PC-3 (cell line): ENCODE data around the gene FSIP1. TPM values are rescaled to one million over a fixed set of nuclear protein-coding genes. Genes with fewer than 3 reads are reported as not detected.

ENCODE experiments used
- ATAC-seq: fragments of 200-7000 bp; cut with Tn5 transposase; 2 replicates; pipeline ENCODE4 v1.9.1; 2020; ENCODE audit warnings: mild to moderate bottlenecking, moderate library complexity
- BruUV-seq: library from RNA; stranded (reverse); fragments of 400-500 nt; replicated peaks from 2 replicates; lab custom pipeline; 2021; lab: Mats Ljungman, UMichigan
- CTCF ChIA-PET: fragments of 300-600 bp; sonication (Branson Sonifier 250); formaldehyde crosslinking; loops from one replicate; lab custom pipeline; 2022; ENCODE audit warnings: antibody characterized with exemption; lab: Charles Lee
- POLR2A ChIA-PET: fragments of 300-600 bp; sonication (Branson Sonifier 250); formaldehyde crosslinking; loops from one replicate; lab custom pipeline; 2022; ENCODE audit warnings: antibody characterized with exemption; ENCODE audit not compliant: unreplicated experiment; lab: Charles Lee
- DNase-seq: peaks from one replicate; pipeline ENCODE4 v3.0.0-alpha.2; 2015
- H2AFZ ChIP-seq: fragments of 300-600 bp; sonication (generic); 2 replicates; pipeline ENCODE4 v1.6.0; 2016; ENCODE audit warnings: antibody characterized with exemption, low read length
- H3F3A ChIP-seq: fragments of 300-600 bp; sonication (generic); one replicate; pipeline ENCODE4 v1.6.0; 2017; ENCODE audit warnings: antibody characterized with exemption, low read length, control low read depth, mild to moderate bottlenecking; ENCODE audit not compliant: unreplicated experiment
- H3K27ac ChIP-seq: fragments of 300-600 bp; sonication (generic); 2 replicates; pipeline ENCODE4 v1.5.1; 2016; ENCODE audit warnings: mild to moderate bottlenecking, low read length
- H3K27me3 ChIP-seq: fragments of 300-600 bp; sonication (generic); 2 replicates; pipeline ENCODE4 v1.6.1; 2016; ENCODE audit warnings: low read length, mixed read lengths
- H3K36me3 ChIP-seq: fragments of 300-600 bp; sonication (generic); 2 replicates; pipeline ENCODE4 v1.6.1; 2016; ENCODE audit warnings: low read depth, mixed run types, low read length, mixed read lengths
- H3K4me1 ChIP-seq: fragments of 300-600 bp; sonication (generic); 2 replicates; pipeline ENCODE4 v1.5.1; 2016; ENCODE audit warnings: low read length; ENCODE audit not compliant: insufficient read depth
- H3K4me2 ChIP-seq: fragments of 300-600 bp; sonication (generic); 2 replicates; pipeline ENCODE4 v1.6.0; 2016; ENCODE audit warnings: low read length
- H3K4me3 ChIP-seq: fragments of 300-600 bp; sonication (generic); 2 replicates; pipeline ENCODE4 v1.5.1; 2016; ENCODE audit warnings: mild to moderate bottlenecking, low read length, mixed read lengths
- H3K79me2 ChIP-seq: fragments of 300-600 bp; sonication (generic); 2 replicates; pipeline ENCODE4 v1.6.1; 2017; ENCODE audit warnings: low read length, mixed read lengths
- H3K9ac ChIP-seq: fragments of 300-600 bp; sonication (generic); 2 replicates; pipeline ENCODE4 v1.6.0; 2016; ENCODE audit warnings: mild to moderate bottlenecking, low read length
- H3K9me2 ChIP-seq: fragments of 300-600 bp; sonication (generic); replicated peaks from 2 replicates; pipeline ENCODE4 v1.6.1; 2016; ENCODE audit warnings: mixed run types, low read length, mixed read lengths
- H3K9me3 ChIP-seq: fragments of 300-600 bp; sonication (generic); 2 replicates; pipeline ENCODE4 v1.6.1; 2016; ENCODE audit warnings: low read length, mixed read lengths
- H4K20me1 ChIP-seq: fragments of 300-600 bp; sonication (generic); 2 replicates; pipeline ENCODE4 v1.6.1; 2016; ENCODE audit warnings: low read length, mixed read lengths
- CTCF ChIP-seq: fragments of 300-600 bp; sonication (generic); conservative IDR thresholded peaks from 2 replicates; pipeline ENCODE4 v1.5.1; 2017; ENCODE audit warnings: antibody characterized with exemption, low read depth, mild to moderate bottlenecking, low read length
- EZH2 ChIP-seq: fragments of 300-600 bp; sonication (generic); IDR thresholded peaks from one replicate; pipeline ENCODE4 v1.6.1; 2017; ENCODE audit warnings: antibody characterized with exemption, mild to moderate bottlenecking, low read length; ENCODE audit not compliant: unreplicated experiment
- EZH2phosphoT487 ChIP-seq: fragments of 300-600 bp; sonication (generic); IDR thresholded peaks from 2 replicates; pipeline ENCODE4 v1.6.1; 2018; ENCODE audit warnings: mild to moderate bottlenecking, antibody characterized with exemption, low read length, borderline replicate concordance
- intact Hi-C: fragments of 100-400 bp; cut with micrococcal nuclease; formaldehyde crosslinking; loops from 2 replicates; pipeline ENCODE4 v1.9.0; 2023
- total RNA-seq: library from RNA; depleted of rRNA; stranded (reverse); fragments of >200 nt; gene quantifications from 2 replicates; pipeline ENCODE4 v1.2.3, GENCODE V29; 2014

The FSIP1 gene
- total RNA-seq, 1 experiment from 2014 or later: 0.07 TPM

DNA sequence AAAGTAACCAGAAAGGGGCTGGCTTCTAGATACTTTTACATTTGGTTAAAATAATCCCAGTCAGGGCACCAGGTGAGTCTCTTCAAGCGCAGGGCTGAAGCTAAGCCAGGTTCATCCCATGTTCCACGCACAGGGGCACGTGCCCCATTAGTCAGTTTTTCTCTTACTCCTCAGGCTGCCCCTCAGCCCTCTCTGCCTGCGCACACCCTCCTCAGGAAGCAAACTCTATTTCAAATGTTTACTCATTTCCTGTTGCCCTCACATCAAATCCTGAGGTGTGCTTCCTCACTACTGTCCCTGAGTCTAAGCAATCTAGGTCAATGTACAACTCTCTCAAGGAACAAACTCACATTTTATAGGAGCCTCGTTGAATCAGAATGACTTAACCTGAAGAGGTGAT, 153.3 kb downstream of the FSIP1 start:
- Histone ChIP-seq H3K27me3 (no peaks in the 10 kb centered on the region), H3K27ac (peak overlapping the region; percentile 82), H3K4me3 (no peak overlapping the region), H3K79me2 (no peaks in the 10 kb centered on the region), H3F3A (peaks cover 8% of the 10 kb centered on the region), H4K20me1 (no peaks in the 10 kb centered on the region), H3K9me3 (no peaks in the 10 kb centered on the region), H3K9ac (peak overlapping the region; percentile 23), H3K4me1 (peaks cover 53% of the 10 kb centered on the region), H2AFZ (0 out of 2 replicates have a peak overlapping the region, but pooled peaks have one; percentile 18), H3K36me3 (no peaks in the 10 kb centered on the region), H3K9me2 (no peaks in the 10 kb centered on the region), H3K4me2 (peak overlapping the region; percentile 23)
- TSS peak; percentile 18 for BruUV-seq
- DNase-seq: peak; percentile 84
- ChIA-PET POLR2A (interaction anchor here (0.6 kb wide), 1 partner anchor 742 kb away, joined by 4 read pairs; no protein-coding TSS in a partner anchor), CTCF (interaction anchor here (0.7 to 1.0 kb wide), 5 partner anchors 12 to 56 kb away, joined by 3 to 7 read pairs (median 3); no protein-coding TSS in a partner anchor)
- TF ChIP-seq CTCF (no peak), EZH2 (no peak), EZH2phosphoT487 (no peak)
- ATAC-seq: peak; percentile 78
- intact Hi-C loops: loop anchor here (1.0 to 5.0 kb wide), 3 partner anchors 12 to 47 kb away; partner anchors contain the start of gene THBS1

- H3K9me3 ChIP-seq: no peaks in the 10 kb centered on the region
- ChIA-PET CTCF (interaction anchor here (0.7 to 1.0 kb wide), 2 partner anchors 56 to 57 kb away, joined by 3 read pairs; no protein-coding TSS in a partner anchor), POLR2A (no interaction called here)
- peak overlapping the region; percentile 23 for H3K4me2 ChIP-seq
- TF ChIP-seq EZH2: no peak
- no peak for TF ChIP-seq EZH2phosphoT487
- no peak for TF ChIP-seq CTCF
- H3K27ac ChIP-seq: peak overlapping the region; percentile 82
- H3K9me2 ChIP-seq: no peaks in the 10 kb centered on the region
- no peak overlapping the region for H3K4me3 ChIP-seq
- no peak overlapping the region; the same call in 1 of the 2 replicates for H3K9ac ChIP-seq
- peaks cover 8% of the 10 kb centered on the region for H3F3A ChIP-seq
- peaks cover 59% of the 10 kb centered on the region for H3K4me1 ChIP-seq
- no peaks in the 10 kb centered on the region for H3K27me3 ChIP-seq
- H2AFZ ChIP-seq: 0 out of 2 replicates have a peak overlapping the region, but pooled peaks have one; percentile 18
- ATAC-seq: no peak
- no peak for DNase-seq
- no peaks in the 10 kb centered on the region for H3K36me3 ChIP-seq
- H4K20me1 ChIP-seq: no peaks in the 10 kb centered on the region
- no peaks in the 10 kb centered on the region for H3K79me2 ChIP-seq
- BruUV-seq: no TSS peak
- intact Hi-C loops: loop anchor here (1.0 to 5.0 kb wide), 3 partner anchors 13 to 46 kb away; partner anchors contain the start of gene THBS1
Measured at GRCh38 chr15:39628546-39629257, 153.9 kb downstream of the FSIP1 start.
